Duodenal mucosa (tissue), 2 donors: ENCODE measurements around the gene SSBP3.

Source experiments
- H3K27ac ChIP-seq: one replicate; pipeline ENCODE4 v1.7.0; 2013; ENCODE audit warnings: low read depth, low read length
- H3K27me3 ChIP-seq, 2 donors: one replicate each; pipeline ENCODE4 v1.7.0; 2013; ENCODE audit warnings: low read length in 2 of 2, control low read depth in 1 of 2; ENCODE audit not compliant: insufficient read depth in 2 of 2, control insufficient read depth in 1 of 2
- H3K36me3 ChIP-seq, 2 donors: one replicate each; pipeline ENCODE4 v1.7.0; 2013; ENCODE audit warnings: low read length in 2 of 2, control low read depth in 1 of 2; ENCODE audit not compliant: insufficient read depth in 2 of 2, control insufficient read depth in 1 of 2
- H3K4me1 ChIP-seq, 2 donors: one replicate each; pipeline ENCODE4 v1.7.0; 2013; ENCODE audit warnings: low read length in 2 of 2, control low read depth in 1 of 2; ENCODE audit not compliant: insufficient read depth in 2 of 2, control insufficient read depth in 1 of 2
- H3K4me3 ChIP-seq, 2 donors: one replicate each; pipeline ENCODE4 v1.7.0; 2013; ENCODE audit warnings: low read length in 2 of 2, low read depth in 1 of 2
- H3K9ac ChIP-seq, 2 donors: one replicate each; pipeline ENCODE4 v1.7.0; 2013; ENCODE audit warnings: low read length in 2 of 2, low read depth in 1 of 2
- H3K9me3 ChIP-seq, 2 donors: one replicate each; pipeline ENCODE4 v1.7.0; 2013; ENCODE audit warnings: low read length in 2 of 2, control low read depth in 1 of 2; ENCODE audit not compliant: control insufficient read depth in 1 of 2

The SSBP3 gene

DNA sequence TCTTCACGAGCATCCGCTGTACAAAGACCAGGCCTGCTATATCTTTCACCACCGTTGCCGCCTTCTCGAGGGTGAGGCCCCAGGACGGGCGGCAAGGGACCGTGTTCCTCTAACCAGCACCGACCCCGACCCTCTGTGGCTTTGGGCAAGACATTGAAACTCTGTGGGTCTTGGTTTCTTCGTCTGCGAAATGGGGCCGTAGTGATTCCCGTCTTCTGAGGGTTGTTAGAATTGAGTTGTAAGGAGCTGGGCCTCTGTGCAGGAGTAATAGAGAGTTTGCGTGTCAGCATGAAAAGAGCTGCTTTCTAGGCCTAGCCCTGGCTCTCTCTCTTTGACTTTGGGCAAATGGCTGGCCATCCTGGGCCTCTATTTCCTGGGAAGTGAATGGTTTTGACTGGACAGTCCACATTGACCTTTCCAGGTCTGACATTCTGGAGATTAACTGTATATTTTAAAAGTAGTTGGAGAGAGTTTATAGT, 205.6 kb downstream of the SSBP3 start:
- Histone ChIP-seq H3K4me3 (peak overlapping the region; percentile 84 to 96), H3K4me1 (peaks cover 18 to 20% of the 10 kb centered on the region in 2 donors), H3K27ac (no peak overlapping the region), H3K9ac (peak overlapping the region; percentile 86 to 87), H3K36me3 (peaks cover 3 to 15% of the 10 kb centered on the region in 2 donors), H3K27me3 (no peaks in the 10 kb centered on the region), H3K9me3 (no peaks in the 10 kb centered on the region)

DNA sequence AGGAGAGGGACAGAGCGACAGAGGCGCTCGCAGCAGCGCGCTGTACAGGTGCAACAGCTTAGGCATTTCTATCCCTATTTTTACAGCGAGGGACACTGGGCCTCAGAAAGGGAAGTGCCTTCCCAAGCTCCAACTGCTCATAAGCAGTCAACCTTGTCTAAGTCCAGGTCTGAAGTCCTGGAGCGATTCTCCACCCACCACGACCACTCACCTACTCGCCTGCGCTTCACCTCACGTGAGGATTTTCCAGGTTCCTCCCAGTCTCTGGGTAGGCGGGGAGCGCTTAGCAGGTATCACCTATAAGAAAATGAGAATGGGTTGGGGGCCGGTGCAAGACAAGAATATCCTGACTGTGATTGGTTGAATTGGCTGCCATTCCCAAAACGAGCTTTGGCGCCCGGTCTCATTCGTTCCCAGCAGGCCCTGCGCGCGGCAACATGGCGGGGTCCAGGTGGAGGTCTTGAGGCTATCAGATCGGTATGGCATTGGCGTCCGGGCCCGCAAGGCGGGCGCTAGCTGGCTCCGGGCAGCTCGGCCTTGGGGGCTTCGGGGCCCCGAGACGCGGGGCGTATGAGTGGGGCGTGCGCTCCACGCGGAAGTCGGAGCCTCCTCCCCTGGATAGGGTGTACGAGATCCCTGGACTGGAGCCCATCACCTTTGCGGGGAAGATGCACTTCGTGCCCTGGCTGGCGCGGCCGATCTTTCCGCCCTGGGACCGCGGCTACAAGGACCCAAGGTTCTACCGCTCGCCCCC, 206.3 kb downstream of the SSBP3 start, which contains the start of the genes CYB5RL and MRPL37:
CYB5RL (minus strand) TSS at position 266 of the 754 bp plus-strand sequence. CDS start 4,414 bp downstream, outside the sequence.
MRPL37 (plus strand) TSS at position 403 of the 754 bp plus-strand sequence; CDS start at position 480, 77 bp downstream.
- Histone ChIP-seq H3K4me3 (peak within 1 kb of the TSS; percentile 84 to 96), H3K9me3 (no peaks in the 10 kb centered on the region), H3K4me1 (peaks cover 18 to 20% of the 10 kb centered on the region in 2 donors), H3K27me3 (no peaks in the 10 kb centered on the region), H3K27ac (no peak within 1 kb of the TSS), H3K36me3 (peaks cover 0 to 15% of the 10 kb centered on the region in 2 donors), H3K9ac (peak within 1 kb of the TSS; percentile 86 to 87)

DNA sequence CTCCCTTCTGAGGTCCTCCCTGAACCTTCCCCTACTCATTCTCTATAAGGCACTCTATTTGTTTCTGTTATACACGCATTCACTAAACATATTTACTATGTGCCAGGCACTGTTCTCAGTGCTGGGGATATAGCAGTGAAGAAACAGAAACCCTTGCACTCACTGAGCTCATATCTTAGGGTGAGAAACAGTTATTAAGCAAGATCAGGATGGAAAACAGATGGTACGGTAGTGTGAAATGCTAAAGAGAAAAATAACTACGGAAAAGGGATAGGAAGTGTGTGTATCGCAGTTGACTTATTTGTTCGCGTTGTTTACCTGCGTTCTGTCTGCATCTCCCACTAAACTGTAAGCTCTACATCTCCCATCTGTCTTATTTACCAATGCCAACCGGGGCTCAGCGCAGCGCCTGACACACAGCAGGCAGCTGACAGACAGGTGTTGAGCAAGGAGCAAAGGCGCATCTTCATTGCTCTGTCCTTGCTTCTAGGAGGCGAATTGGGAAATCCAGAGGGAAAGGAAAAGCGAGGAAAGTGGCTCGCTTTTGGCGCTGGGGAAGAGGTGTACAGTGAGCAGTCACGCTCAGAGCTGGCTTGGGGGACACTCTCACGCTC, 206.9 kb downstream of the SSBP3 start:
- peak overlapping the region; percentile 84 to 96 for H3K4me3 ChIP-seq

DNA sequence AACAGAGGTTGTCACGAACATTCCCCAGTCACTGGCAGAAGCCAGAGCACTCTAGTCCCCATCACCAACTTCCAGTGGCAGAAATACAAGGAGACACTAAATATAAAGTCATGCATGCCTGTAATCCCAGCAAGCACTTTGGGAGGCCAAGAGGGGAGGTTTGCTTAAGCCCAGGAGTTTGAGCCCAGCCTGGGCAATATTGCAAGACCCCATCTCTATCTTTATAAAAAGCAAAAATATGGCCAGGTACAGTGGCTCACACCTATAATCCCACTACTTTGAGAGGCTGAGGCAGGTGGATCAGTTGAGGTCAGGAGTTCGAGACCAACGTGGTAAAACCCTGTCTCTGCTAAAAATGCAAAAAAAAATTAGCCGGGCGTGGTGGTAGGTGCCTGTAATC, 212.7 kb downstream of the SSBP3 start:
- Histone ChIP-seq H3K9me3 (no peaks in the 10 kb centered on the region), H3K4me1 (no peaks in the 10 kb centered on the region), H3K27ac (no peak overlapping the region), H3K4me3 (no peak overlapping the region), H3K27me3 (no peaks in the 10 kb centered on the region), H3K9ac (no peak overlapping the region), H3K36me3 (peaks cover 3 to 43% of the 10 kb centered on the region in 2 donors)

More for the DNA sequence above, 206.9 kb downstream of the SSBP3 start:
- peaks cover 18 to 20% of the 10 kb centered on the region in 2 donors for H3K4me1 ChIP-seq
- H3K36me3 ChIP-seq: peaks cover 3 to 16% of the 10 kb centered on the region in 2 donors
- H3K9ac ChIP-seq: peak overlapping the region; percentile 69 to 87
- H3K27me3 ChIP-seq: no peaks in the 10 kb centered on the region
- no peaks in the 10 kb centered on the region for H3K9me3 ChIP-seq
- H3K27ac ChIP-seq: no peak overlapping the region

DNA sequence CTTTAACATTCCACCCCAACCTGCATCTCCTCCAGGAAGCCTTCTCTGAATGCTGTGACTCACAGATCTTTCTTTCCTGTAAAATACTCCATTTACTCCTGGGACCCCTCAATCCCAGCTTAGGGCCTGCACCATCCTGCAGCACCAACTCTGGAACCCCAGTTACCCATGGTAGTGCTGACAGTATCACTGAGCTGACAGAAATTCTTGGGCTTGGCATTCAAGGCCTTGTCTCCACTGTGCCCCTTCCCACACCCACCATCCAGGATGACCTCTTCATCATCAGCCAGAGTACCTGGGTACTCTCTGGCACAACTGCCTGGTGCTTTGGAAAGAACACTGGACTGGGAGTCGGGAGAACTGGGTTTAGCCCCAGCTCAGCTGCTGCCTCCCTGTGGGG, 214.7 kb downstream of the SSBP3 start:
- H3K9me3 ChIP-seq: no peaks in the 10 kb centered on the region
- H3K4me1 ChIP-seq: no peaks in the 10 kb centered on the region
- H3K36me3 ChIP-seq: peaks cover 3 to 43% of the 10 kb centered on the region in 2 donors
- H3K9ac ChIP-seq: no peak overlapping the region
- no peak overlapping the region for H3K27ac ChIP-seq
- H3K4me3 ChIP-seq: no peak overlapping the region
- H3K27me3 ChIP-seq: no peaks in the 10 kb centered on the region

DNA sequence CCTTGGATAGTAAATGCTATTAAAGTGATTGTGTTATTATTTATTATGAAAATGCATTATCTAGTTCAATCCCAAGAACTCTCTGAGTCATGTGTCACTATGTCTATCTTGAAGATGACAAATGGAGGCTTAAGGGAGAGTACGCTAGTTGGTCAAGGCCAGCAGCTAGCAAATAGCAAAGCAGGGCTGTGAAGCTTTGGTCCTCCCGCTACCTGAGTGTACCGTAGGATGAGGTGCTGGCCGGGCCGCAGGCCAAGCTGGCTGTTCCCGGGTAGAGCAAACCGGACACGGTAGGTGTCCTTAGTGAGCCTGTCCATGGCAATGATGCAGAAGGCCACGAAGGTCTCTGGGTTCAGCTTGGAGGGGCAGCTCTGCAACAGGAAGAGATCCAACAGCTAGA, 215.7 kb downstream of the SSBP3 start:
- H3K27ac ChIP-seq: no peak overlapping the region
- no peaks in the 10 kb centered on the region for H3K4me1 ChIP-seq
- peaks cover 3 to 40% of the 10 kb centered on the region in 2 donors for H3K36me3 ChIP-seq
- no peaks in the 10 kb centered on the region for H3K27me3 ChIP-seq
- H3K9ac ChIP-seq: no peak overlapping the region
- H3K4me3 ChIP-seq: no peak overlapping the region
- no peaks in the 10 kb centered on the region for H3K9me3 ChIP-seq

DNA sequence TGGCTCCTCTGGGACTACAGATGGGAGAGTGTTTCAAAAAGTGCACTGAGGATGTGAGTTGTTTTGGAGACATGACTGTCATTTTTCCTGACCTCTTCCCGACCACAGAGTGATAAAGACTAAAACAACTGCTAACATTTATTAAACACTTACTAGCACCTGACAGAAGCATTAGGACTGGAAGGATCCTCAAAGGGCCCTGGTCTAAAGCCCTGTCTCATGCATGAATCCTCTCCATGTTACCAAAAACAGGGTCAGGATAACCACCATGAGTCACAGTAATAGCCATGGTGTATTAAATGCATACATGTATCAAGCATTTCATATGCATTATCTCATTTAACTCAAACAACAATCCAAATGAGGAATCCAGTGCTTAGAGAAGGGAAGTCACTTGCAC, 217.9 kb downstream of the SSBP3 start:
- no peak overlapping the region for H3K27ac ChIP-seq
- H3K9me3 ChIP-seq: no peaks in the 10 kb centered on the region
- H3K4me3 ChIP-seq: no peak overlapping the region
- H3K27me3 ChIP-seq: no peaks in the 10 kb centered on the region
- peaks cover 0 to 24% of the 10 kb centered on the region in 2 donors for H3K36me3 ChIP-seq
- H3K4me1 ChIP-seq: no peaks in the 10 kb centered on the region
- H3K9ac ChIP-seq: no peak overlapping the region

DNA sequence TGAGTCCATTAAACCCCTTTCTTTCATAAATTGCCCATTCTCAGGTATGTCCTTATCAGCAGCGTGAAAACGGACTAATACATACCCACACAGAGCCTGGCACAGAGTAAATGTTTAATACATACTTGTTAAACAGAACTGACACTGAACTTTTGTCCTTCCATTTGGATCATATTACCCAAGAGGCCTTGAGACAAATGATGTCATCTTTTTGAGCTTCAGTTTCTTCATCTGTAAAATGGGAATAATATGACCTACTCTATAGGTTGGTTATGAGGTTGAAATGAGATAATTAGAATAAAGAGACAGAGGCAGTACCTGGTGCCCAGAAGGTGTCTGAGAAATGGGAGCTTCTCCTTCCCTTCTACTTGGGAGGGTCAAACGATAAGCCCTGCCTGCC, 220.1 kb downstream of the SSBP3 start:
- H3K4me3 ChIP-seq: no peak overlapping the region
- no peaks in the 10 kb centered on the region for H3K27me3 ChIP-seq
- peaks cover 0 to 13% of the 10 kb centered on the region in 2 donors for H3K36me3 ChIP-seq
- no peaks in the 10 kb centered on the region for H3K9me3 ChIP-seq
- H3K9ac ChIP-seq: no peak overlapping the region
- H3K4me1 ChIP-seq: no peaks in the 10 kb centered on the region
- no peak overlapping the region for H3K27ac ChIP-seq

DNA sequence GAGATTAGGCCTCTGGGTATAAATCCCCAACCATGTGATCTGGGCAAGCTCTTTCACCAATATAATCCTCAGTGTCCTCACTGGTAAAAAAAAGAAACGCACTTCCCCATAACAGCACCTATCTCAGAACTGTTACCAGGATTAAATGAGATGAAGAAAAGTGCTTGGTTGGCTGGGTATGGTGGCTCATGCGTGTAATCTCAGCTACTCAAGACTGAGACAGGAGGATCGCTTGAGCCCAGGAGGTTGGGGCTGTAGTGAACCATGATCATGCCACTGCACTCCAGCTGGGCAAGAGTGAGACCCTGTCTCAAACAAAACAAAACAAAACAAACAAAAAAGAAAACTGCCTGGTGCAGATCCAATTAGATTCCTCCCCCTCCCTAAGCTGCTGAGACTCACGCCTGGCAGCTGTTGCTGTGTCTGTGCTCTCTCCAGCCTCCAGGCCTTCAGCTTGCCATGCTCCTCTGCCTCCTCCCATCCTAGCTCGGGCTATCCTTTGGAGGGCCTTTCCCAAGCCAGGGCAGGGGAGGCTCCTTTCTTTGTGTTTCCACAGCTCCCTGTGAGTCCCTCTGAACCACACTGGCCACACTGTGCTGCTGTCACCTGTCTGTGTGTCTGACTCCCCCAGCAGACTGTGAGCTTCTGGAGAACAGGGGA, 225.4 kb downstream of the SSBP3 start:
- Histone ChIP-seq H3K27ac (no peak overlapping the region), H3K36me3 (peaks cover 0 to 15% of the 10 kb centered on the region in 2 donors), H3K4me1 (no peaks in the 10 kb centered on the region), H3K27me3 (no peaks in the 10 kb centered on the region), H3K4me3 (no peak overlapping the region), H3K9me3 (no peaks in the 10 kb centered on the region), H3K9ac (no peak overlapping the region)
